NCI-H82 treated with DMSO at 0.1 percent for 48 hours (cell line): Measurements from ENCODE around the gene EPB41L3.

ENCODE experiments used
- DNase-seq: peaks from one replicate; lab custom pipeline; 2025; ENCODE audit not compliant: unreplicated experiment; lab: John Stamatoyannopoulos, UW

Gene EPB41L3

DNA sequence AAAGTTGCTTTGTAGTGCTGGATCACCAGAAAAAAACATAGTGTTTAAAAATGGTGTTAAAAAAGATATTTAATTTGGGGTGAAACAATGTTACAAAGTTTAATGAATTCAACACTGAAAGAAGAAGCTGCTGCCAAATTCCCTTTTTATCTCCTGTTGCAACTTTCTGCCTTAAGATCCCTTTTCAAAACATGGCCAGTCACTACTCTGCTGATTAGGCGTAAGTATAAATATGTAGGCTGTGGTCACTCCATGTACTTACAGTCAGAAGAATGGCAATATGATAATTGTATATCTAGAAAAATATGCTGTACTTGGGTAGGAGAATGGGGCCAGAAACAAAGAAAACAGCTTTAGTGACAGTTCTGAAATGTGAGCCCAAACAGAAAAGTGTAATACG, 124.8 kb downstream of the EPB41L3 start:
- DNase-seq = no peak

DNA sequence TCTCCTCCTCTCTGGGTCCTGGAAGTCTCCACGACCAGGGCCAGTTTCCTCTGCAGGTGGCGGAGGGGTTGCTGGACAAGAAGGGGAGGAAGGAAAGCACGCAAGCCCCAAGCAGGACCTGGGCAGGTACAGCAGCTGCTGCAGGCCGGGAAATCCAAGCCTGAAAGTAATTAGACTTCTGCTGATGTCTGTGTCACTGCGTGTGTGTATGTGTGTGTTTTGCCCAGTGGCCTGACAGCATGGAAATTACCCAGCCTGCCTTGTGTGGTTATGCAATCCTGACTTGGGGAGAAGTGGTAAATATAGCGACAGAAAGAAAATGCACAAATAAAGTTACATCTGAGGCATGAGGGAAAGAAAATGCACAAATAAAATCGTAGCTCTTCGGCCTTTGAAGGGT, 126.5 kb downstream of the EPB41L3 start:
- DNase-seq = no peak

DNA sequence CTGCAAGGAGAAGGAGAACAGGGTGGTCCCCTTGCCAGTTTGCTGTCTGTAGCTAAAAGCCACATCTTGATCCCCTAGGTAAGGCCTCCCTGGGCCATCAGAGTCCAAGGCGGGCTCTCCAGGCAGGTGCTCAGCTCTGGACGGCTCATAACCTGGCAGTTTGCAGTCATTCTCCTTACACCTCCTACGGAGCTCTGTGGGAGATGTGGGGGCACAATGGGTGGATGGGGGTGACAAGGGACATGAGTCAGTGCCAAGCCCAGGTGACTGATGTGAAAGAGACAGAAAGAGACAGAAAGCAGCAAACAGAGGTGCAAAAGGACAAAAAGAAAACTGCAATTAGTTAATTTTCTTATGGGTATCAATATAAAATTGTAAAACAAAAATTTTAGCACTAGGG, 127.7 kb downstream of the EPB41L3 start:
- DNase-seq = no peak

DNA sequence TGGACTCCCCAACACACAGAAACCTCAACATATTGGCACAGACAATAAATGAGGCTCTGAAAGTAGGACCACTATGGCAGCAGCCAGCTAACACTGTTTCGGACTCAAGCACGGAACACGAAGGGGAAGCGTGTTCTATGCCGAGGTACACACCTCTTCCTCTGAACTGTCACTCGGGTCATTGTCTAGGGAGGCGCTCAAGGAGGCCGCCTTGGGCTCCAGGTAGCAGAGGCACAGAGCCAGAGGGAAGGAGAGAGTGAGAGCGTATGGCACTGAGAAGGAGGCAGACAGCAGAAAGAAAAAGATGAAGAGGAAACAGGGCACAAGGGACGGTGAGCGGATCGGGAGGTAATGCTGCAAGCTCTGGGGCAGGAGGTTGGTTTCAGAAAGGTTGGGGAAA, 128.1 kb downstream of the EPB41L3 start:
- no peak for DNase-seq

DNA sequence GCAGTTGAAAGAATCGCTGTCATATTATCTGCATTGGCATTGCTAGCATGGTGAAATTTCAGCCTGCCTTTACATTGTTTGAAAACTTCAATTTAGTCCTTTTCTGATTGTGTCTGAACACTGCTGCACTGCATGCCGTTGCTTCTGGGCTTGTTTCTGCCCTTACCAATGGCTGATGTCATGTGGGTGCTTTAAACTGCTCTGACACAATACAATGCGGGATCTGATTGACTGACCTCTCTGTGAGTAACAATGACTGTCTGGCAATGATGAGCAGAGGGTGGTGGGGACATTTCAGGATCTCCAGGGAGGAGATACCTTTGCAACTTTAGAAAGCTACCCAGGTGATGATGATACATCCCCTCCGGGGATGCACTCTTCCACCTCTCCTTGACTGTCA, 128.8 kb downstream of the EPB41L3 start:
- DNase-seq = no peak

DNA sequence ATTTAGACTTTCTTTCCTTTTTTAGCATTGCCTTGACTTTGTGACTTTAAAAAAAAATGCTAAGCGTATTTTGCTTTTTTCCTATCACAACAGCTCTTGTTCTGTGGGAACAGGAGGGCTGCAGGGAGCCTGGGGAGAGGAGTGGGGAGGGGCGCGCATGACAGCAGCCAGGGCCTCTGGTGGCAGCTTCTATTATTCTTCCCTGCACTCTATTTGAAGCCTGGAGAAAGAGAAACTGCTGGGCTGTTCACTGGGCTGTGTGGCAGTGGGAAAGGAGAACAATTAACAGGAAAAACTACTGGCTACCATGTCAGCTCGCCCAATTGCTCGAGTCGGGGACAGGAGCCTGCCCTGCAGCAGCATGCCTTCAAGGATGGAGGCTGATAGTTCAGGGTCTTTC, 129.3 kb downstream of the EPB41L3 start:
- no peak for DNase-seq

DNA sequence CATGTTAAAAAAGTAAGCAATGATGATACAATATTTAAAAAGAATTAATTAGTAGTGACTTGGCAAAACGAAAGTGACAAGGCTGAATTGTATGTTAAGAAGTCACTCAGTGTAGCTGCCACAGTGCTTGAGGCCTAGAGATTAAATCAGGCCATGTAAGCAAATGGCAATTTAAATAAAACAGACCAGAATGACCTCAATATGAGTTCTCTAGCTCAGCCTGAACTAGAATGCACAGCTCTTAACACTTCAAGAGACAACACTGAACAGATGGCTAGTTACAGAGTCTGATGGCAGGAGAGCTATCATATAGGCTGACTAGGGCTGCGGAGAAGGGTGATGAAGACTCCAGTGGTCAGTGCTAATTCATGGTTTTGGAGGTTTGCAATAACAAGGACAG, 130.3 kb downstream of the EPB41L3 start:
- no peak for DNase-seq

DNA sequence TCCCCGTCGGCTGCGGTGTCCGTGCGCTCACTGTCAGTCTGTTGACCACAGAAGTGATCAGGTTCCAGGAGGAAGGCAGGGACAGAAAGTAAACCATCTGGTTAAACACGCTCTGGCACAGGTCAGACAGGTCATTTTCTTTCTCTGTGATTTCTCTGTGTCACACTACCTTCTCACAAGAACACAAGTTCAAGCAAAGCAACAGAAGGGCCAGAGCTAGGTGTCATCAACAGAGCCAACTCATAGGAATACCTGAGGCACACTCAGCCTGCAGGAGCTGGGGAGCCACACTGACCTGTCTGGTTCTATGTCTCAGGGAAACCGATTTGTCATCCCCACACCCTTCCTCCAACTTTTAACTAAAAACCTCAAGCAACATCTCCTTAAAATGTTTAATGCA, 133.2 kb downstream of the EPB41L3 start:
- DNase-seq = no peak

DNA sequence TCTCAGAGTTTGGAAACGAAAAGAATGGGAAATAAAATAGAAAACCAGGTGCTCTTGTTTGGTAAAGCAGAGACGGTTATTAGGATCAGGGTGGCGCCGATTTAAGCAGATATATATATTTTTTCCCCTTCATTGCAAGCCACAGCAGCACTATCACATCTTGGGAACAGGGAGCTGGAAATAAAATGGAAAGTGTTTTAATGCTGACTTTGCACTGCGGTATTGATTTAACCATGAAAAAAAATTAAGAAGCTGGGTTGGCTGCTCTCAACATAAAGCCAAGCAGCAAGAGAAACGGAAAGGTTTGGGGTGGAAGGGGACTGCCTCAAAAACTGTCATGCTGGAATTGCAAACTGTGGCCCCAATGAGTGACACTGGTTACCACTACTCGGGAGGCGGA, 145.5 kb downstream of the EPB41L3 start:
- no peak for DNase-seq

DNA sequence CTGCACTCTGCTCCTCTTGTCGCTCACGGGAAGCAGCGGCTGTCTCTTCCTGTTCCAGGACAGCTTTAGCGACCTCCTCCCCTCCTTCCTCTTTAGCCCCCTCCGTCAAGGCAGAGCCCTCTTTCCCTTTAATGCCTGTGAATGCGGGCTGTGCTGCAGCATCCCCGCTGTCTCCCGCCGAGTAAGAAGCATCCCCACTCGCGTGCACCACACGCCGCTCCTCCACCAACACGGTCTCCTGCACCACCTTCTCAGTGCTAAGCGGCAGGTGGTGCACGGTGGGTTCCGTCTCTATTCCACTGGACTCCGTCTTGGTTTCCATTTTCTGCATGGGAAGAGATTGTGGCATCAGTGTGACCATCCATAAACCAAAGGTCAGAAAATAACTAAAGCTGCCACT, 146.7 kb downstream of the EPB41L3 start:
- DNase-seq = no peak

DNA sequence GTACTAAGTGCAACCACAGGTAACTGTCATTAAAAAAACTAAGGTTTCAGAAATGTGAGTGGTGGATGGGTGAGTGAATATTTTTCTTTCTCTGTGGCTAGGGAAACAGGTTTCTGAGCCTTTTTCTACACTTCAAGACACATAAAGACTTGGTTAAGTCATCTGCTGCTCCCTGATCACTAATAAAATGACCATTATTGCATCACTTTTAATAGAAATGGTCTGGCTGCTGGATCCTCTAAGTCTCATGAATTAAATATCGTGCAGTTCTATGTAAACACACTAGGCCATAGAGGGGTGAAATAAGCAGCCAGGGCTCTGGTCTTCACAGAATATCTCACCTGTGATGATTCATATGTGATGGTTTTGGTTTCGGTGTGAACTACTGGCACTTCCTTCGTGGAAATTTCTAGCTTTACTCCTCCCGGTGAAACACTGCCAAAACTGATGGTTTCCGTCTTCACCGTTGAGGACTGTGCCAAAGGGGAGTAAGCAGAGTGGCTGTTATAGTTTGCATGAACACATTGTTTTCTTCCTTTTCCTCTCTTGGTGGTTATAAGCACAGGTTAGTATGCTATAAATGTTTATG, 147.8 kb downstream of the EPB41L3 start:
- DNase-seq = no peak

DNA sequence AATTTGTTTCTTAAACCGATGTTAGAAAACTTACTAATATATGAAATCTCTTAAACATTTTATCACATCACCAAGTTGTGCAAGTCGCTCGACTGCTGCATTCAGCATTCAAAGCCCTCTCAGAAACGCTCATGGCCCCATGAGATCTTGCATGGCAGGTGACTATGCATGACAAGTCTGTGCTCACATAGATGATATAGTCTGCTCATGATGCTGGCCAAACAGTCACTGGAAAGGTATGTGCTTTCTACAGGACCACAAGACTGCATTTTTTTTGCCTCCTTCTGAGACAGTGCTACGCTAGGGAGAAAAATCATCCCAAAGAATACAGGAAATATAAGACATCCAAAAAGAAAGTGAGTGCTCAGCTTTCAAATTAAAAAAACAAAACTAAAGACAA, 150.0 kb downstream of the EPB41L3 start:
- DNase-seq = no peak

DNA sequence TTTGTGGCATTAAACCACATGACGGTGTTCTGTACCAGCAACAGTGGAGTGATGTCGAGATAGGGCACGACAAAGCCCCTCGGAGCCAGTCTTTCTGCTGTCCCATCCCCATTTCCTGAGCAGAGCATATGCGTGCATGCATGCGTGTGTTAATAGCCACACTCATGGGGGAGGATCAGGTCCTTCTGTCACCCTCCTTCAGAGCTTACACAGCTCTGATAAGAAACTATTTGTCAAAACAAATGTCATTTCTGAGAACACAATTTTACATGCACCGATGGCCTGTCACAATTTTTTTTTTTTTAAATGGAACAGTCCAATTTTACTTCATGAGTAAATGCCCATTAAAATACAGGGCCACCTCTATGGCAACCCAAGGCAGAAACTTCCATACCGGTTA, 152.4 kb downstream of the EPB41L3 start:
- no peak for DNase-seq

DNA sequence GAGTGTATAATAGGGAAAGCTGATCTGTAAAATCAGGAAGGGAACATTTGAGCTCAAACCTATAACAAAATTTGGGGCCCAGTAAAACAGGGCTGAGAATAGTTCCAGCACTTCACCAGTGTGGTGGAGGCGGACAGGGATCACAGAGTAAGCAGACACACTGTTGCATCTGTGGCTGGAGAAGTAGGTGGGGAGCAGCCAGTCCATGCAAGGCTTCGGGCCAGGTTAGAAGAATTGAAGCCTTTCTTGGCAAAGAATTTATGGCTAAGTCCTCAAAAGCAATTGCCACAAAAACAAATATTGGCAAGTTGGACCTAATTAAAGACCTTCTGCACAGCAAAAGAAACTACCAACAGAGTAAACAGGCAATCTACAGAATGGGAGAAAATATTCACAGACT, 154.4 kb downstream of the EPB41L3 start:
- no peak for DNase-seq

DNA sequence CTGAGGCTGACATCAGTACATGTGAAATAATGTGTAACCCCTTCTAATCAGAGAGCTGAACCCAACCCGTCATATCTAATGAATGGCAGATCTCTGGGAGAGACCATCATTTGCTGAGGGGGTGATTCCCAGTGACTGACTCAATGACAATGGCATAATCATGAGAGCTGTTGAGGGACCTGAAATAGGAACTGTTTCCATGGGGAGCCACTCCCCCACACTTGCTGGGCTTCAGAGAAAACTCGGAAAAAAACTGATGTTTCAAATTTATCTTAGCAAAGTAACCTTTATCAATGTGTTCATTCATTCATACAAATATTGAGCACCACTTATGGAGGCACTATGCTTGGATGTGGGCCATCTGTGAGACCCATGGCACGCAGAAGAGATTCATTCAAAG, 154.9 kb downstream of the EPB41L3 start:
- DNase-seq = no peak

DNA sequence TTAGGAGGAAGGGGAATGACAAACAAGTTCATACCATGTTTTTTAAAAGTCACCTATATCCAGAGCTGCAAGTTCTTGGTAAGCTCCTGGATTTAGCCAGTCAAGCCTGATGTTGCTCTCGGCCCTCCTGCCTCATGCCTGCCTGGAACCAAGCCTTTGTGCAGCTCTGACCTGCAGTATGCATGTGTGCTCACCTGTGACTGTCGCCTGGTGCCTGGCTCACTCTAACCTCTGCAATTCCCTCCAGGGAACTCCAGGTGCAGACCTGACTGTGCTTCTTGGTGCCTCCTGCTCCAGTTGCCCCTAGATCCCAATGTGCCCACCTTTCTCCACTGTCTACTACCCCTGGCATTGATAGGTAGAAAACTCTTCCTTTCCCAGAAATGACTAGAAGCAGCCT, 163.2 kb downstream of the EPB41L3 start:
- DNase-seq = no peak

DNA sequence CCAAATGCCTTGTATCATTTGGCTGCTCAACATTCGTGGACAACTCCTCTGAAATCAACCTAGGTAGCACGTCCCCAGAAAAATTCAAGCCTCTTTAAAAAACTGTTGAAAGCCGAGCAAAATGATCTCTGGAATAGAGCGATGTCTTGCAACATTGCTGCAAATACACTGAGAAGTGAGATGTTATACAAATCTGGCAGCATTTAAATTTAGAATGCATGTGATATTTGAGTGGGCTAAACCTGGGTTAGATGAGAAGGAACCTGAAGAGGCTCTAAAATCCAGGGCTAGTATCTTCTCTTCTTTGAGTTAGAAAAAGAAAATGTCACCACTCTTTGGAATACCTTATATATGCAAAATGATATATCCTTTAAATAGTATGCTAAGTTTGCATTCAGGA, 166.8 kb downstream of the EPB41L3 start:
- no peak for DNase-seq

DNA sequence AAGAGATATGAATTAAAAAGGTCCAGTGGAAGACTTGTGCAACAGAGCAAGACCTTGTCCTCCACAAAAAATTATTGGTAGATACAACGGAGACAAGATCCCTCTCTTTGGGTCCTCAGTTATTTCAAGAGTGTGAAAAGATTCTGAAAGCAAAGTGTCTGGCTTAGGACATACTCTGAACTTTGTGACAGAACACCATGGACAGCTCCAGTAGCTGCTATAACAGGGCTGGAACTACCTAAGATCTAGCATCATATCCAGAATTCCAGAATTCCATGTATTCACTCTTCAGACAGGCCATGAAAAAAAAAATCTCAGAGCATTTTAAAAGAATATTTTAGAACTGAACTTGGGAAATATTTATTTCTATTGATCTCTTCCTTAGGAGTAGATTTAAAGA, 173.5 kb downstream of the EPB41L3 start:
- no peak for DNase-seq

DNA sequence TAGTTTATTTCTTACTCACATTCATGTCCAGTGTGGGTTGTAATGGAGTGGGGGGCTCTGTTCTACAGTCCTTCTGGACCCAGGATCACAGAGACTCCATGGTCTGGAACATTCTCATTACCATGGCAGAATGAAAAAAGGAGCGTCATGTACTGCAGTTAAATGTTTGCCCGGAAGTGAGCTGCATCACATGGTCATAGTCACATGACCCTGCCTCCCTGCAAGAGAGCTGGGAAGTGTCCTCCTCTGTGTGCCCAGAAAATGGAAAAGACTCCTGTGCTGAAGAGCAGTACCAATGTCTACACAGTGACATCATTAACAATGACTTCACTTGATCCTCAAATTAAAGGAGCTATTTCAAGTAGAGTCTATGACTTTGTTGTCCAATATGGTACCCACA, 174.3 kb downstream of the EPB41L3 start:
- DNase-seq = no peak

DNA sequence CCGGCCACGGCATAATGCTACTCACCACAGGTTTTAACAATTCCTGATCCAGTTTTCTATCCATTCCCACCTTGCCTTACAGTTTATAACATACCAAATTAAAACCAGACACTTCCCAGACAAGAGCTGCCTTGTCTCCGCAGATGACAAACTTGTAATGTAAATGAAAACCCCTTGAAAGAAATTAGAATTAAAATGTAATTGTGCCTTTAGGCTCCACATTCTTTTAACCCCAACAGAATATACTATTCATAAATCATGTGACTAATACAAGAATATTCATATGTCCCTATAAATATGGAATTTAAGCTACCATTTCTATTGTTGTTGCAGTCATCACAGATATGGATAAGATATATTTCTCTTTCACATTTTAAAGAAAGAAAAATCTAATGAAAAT, 178.4 kb downstream of the EPB41L3 start:
- DNase-seq = no peak

DNA sequence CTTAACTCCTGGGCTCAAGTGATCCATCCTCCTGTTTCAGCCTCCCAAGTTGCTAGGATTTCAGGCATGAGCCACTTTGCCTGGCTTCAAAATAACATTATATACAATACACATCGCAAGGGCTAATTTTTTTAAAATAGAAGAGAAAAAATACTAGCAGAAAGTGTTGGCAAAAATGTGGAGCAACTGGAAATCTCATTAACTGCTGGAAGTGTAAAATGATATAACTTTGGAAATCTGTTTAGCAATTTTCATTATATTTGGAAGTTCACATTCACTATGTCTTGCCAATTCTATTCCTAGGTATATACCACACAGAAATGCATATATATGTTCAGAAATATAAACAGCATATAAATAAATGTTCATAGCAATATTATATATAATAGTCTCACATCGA, 193.2 kb downstream of the EPB41L3 start:
- DNase-seq = no peak
